ENCODE data around the gene ENTPD1. TPM values are rescaled to one million over a fixed set of nuclear protein-coding genes. Genes with fewer than 3 reads are reported as not detected.

The ENTPD1 gene
- total RNA-seq, 1 donor from 2014 or later: 37.1 TPM

DNA sequence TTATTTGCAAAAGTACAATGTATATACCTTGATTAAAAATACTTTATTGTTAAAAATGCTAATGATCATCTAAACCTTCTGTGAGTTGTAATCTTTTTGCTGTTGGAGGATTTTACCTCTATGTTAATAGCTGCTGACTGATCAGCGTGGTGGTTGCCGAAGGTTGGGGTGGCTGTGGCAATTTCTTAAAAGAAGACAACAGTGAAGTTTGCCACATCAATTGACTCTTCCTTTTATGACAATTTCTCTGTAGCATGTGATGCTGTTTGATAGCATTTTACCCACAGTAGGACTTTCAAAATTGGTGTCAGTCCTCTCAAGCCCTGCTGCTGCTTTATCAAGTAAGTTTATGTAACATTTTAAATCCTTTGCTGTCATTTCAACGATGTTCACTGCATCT, 16.9 kb upstream of the ENTPD1 start:
- Mint-ChIP-seq H3K36me3 (ENCODE audit: low read depth) (peaks cover 6% of the 10 kb centered on the region), H3K27me3 (ENCODE audit: low read depth) (peaks cover 6% of the 10 kb centered on the region), H3K27ac (peak overlapping the region; percentile 13), H3K4me3 (ENCODE audit: low read depth) (no peak overlapping the region), H3K9me3 (peaks cover 7% of the 10 kb centered on the region), H3K4me1 (ENCODE audit: low read depth) (peaks cover 31% of the 10 kb centered on the region)
- no peak for DNase-seq (ENCODE audit: low spot score)
- intact Hi-C loops (cut with micrococcal nuclease): no loop called here

DNA sequence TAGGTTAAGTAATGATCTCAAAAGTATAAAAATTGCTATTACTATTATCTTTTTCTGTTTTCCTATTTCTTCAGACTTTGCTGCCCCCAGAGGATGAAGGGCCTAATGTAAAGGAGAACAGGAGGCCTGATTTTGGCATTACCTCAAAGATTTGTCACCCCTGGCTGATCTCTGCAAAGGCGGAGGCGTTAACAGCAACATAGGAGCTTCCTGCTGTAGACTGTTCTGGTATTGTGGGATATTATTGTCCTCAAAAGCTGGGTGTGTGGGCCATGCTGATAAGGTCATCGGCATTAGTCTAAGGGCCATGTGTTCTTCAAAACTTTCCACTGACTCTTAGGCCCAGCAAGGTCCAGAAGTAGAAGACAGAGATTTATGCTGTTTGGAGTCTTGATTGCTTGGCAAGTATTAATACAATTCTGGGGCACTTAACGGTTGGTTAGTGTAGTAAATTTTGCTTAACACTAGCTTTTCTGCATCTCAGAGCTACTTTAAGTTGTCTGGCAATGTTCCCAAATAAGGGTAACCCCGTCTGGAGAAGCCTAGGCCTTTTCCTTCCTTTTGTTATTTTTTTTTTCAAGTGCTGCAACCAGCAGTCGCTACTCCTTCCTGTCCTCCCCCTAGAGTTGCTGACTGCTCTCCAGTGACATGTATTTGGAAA, 14.0 kb upstream of the ENTPD1 start:
- no peak for DNase-seq (ENCODE audit: low spot score)
- Mint-ChIP-seq H3K36me3 (ENCODE audit: low read depth) (peaks cover 9% of the 10 kb centered on the region), H3K4me1 (ENCODE audit: low read depth) (peaks cover 31% of the 10 kb centered on the region), H3K27ac (peak overlapping the region; percentile 19), H3K9me3 (peaks cover 11% of the 10 kb centered on the region), H3K27me3 (ENCODE audit: low read depth) (peaks cover 3% of the 10 kb centered on the region), H3K4me3 (ENCODE audit: low read depth) (no peak overlapping the region)
- intact Hi-C loops (cut with micrococcal nuclease): no loop called here

- Mint-ChIP-seq H3K27ac (peak overlapping the region; percentile 19), H3K36me3 (ENCODE audit: low read depth) (peaks cover 9% of the 10 kb centered on the region), H3K9me3 (peaks cover 11% of the 10 kb centered on the region), H3K4me3 (ENCODE audit: low read depth) (no peak overlapping the region), H3K4me1 (ENCODE audit: low read depth) (peaks cover 31% of the 10 kb centered on the region), H3K27me3 (ENCODE audit: low read depth) (peaks cover 3% of the 10 kb centered on the region)
- DNase-seq (ENCODE audit: low spot score): no peak
- intact Hi-C loops (cut with micrococcal nuclease): no loop called here
Measured at GRCh38 chr10:95742485-95742884, 13.5 kb upstream of the ENTPD1 start.

GRCh38 chr10:95742962-95743535, 12.9 kb upstream of the ENTPD1 start:
- Mint-ChIP-seq H3K27ac (no peak overlapping the region), H3K36me3 (ENCODE audit: low read depth) (peaks cover 9% of the 10 kb centered on the region), H3K4me3 (ENCODE audit: low read depth) (no peak overlapping the region), H3K4me1 (ENCODE audit: low read depth) (peaks cover 31% of the 10 kb centered on the region), H3K9me3 (peaks cover 11% of the 10 kb centered on the region), H3K27me3 (ENCODE audit: low read depth) (peaks cover 3% of the 10 kb centered on the region)
- intact Hi-C loops (cut with micrococcal nuclease): no loop called here
- DNase-seq (ENCODE audit: low spot score): no peak

DNA sequence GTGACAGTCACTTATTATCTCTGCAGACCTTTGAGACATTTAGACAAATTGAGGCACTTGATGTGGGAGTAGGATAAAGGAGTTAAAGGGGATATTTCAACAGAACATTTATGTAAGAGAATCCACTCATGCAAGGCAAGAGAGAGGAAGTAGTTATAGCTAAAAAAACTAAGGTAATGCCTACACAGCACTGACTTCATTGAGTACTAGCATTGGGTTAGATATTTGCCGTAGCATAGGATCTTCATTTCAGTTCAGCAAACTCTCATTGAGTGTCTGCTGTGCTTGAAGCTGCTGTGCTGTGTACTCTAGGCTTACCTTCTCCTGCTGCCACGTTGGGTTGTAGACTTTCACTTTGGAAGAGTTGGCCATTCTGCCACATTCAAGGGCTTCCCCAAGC, 10.5 kb upstream of the ENTPD1 start:
- no peak for DNase-seq (ENCODE audit: low spot score)
- Mint-ChIP-seq H3K4me1 (ENCODE audit: low read depth) (peaks cover 14% of the 10 kb centered on the region), H3K9me3 (peaks cover 11% of the 10 kb centered on the region), H3K27ac (no peak overlapping the region), H3K4me3 (ENCODE audit: low read depth) (no peak overlapping the region), H3K27me3 (ENCODE audit: low read depth) (no peaks in the 10 kb centered on the region), H3K36me3 (ENCODE audit: low read depth) (peaks cover 9% of the 10 kb centered on the region)
- intact Hi-C loops (cut with micrococcal nuclease): no loop called here

DNA sequence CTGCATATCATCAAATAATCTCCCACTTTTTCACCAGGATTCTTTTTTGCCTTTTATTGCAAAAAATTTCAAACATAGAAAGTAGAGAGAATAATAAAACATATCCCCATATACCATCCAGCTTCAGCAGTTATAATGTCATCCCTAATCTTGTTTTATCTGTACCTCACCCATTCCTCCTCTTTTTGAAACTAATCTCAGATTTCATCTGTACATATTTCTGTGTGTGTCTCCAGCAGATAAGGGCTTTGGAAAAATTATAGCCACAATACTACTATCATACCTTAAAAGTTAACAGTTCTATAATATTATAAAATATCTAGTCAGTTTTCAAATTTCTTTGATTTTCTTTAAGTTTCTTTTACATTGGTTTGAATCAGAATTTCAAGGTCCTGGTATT, 7.6 kb upstream of the ENTPD1 start:
- intact Hi-C loops (cut with micrococcal nuclease): no loop called here
- no peak for DNase-seq (ENCODE audit: low spot score)
- Mint-ChIP-seq H3K4me1 (ENCODE audit: low read depth) (no peaks in the 10 kb centered on the region), H3K9me3 (peaks cover 16% of the 10 kb centered on the region), H3K27me3 (ENCODE audit: low read depth) (no peaks in the 10 kb centered on the region), H3K27ac (no peak overlapping the region), H3K4me3 (ENCODE audit: low read depth) (no peak overlapping the region), H3K36me3 (ENCODE audit: low read depth) (peaks cover 13% of the 10 kb centered on the region)

DNA sequence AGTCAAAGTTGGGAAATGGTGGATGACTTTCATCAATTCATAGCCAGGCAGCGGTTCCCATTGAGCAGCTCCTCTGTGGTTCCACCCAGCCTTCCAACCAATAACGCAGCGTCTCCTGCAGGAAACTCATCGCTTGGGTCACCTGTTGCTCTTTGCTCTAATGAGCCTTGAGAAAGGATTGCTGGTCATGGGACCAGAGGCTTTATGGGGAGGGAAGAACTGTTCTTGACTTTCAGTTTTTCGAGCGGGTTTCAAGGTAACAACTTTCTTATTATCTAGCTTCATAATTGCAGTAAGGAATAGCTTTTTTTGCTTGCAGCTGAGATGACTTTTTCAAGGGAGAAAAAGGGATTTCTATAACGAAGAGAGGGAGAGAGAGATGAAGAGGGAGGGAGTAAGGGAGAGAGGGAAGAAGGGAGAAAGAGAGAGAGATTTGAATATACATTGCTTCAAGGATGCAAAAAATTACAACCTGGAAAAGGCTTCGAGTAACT, 405 bp upstream of the ENTPD1 start:
- peak overlapping the region; percentile 83 for H3K4me3 Mint-ChIP-seq (ENCODE audit: low read depth)
- no peak for DNase-seq (ENCODE audit: low spot score)
- peaks cover 12% of the 10 kb centered on the region for H3K27me3 Mint-ChIP-seq (ENCODE audit: low read depth)
- intact Hi-C loops (cut with micrococcal nuclease): no loop called here
- peak overlapping the region; percentile 76 for H3K27ac Mint-ChIP-seq
- peaks cover 13% of the 10 kb centered on the region for H3K36me3 Mint-ChIP-seq (ENCODE audit: low read depth)
- H3K4me1 Mint-ChIP-seq (ENCODE audit: low read depth): peaks cover 43% of the 10 kb centered on the region
- peaks cover 8% of the 10 kb centered on the region for H3K9me3 Mint-ChIP-seq

- H3K27ac Mint-ChIP-seq: peak overlapping the region; percentile 79
- intact Hi-C loops (cut with micrococcal nuclease): no loop called here
- peaks cover 3% of the 10 kb centered on the region for H3K9me3 Mint-ChIP-seq
- peak overlapping the region; percentile 83 for H3K4me3 Mint-ChIP-seq (ENCODE audit: low read depth)
- peaks cover 12% of the 10 kb centered on the region for H3K27me3 Mint-ChIP-seq (ENCODE audit: low read depth)
- no peak for DNase-seq (ENCODE audit: low spot score)
- H3K36me3 Mint-ChIP-seq (ENCODE audit: low read depth): peaks cover 11% of the 10 kb centered on the region
- peaks cover 48% of the 10 kb centered on the region for H3K4me1 Mint-ChIP-seq (ENCODE audit: low read depth)
Measured at GRCh38 chr10:95756809-95757684, 1.1 kb downstream of the ENTPD1 start.

GRCh38 chr10:95758351-95759025, 2.5 kb downstream of the ENTPD1 start:
- Mint-ChIP-seq H3K4me1 (ENCODE audit: low read depth) (peaks cover 49% of the 10 kb centered on the region), H3K27me3 (ENCODE audit: low read depth) (peaks cover 12% of the 10 kb centered on the region), H3K36me3 (ENCODE audit: low read depth) (peaks cover 13% of the 10 kb centered on the region), H3K4me3 (ENCODE audit: low read depth) (peak overlapping the region; percentile 54), H3K9me3 (peaks cover 3% of the 10 kb centered on the region), H3K27ac (peak overlapping the region; percentile 82)
- intact Hi-C loops (cut with micrococcal nuclease): loop anchor here (1.0 kb wide), 7 partner anchors 32 to 205 kb away; no protein-coding TSS in a partner anchor
- no peak for DNase-seq (ENCODE audit: low spot score)

GRCh38 chr10:95759233-95759826, 3.4 kb downstream of the ENTPD1 start:
- H3K36me3 Mint-ChIP-seq (ENCODE audit: low read depth): peaks cover 18% of the 10 kb centered on the region
- no peak for DNase-seq (ENCODE audit: low spot score)
- H3K9me3 Mint-ChIP-seq: peaks cover 7% of the 10 kb centered on the region
- intact Hi-C loops (cut with micrococcal nuclease): no loop called here
- H3K4me1 Mint-ChIP-seq (ENCODE audit: low read depth): peaks cover 48% of the 10 kb centered on the region
- peak overlapping the region; percentile 82 for H3K27ac Mint-ChIP-seq
- peak overlapping the region; percentile 10 for H3K4me3 Mint-ChIP-seq (ENCODE audit: low read depth)
- H3K27me3 Mint-ChIP-seq (ENCODE audit: low read depth): peaks cover 11% of the 10 kb centered on the region

DNA sequence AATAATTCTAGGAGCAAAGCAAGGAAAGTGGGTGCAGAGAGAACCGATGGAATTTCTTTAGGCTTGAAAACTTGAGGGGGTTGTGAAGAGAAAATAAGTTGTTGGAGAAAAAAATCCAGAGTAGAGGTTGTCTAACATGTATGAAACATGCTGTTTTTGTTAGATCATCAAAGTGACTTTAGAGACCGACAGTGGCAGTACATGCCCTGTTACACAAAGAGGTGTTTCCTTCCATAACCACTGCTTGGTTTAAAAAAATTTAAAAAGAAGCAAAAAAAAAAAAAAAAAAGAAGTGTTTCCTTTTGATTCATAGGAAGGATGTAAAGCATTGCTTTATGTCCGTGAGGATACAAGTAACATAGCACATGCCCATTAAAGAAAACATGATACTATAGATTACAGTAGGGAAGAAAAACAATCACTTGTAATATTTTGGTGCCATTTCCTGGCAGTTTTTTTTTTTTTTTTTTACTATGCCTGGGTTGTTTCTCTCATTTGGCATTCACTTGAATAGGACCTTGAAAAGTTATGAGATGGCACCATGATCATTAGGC, 6.1 kb downstream of the ENTPD1 start:
- Mint-ChIP-seq H3K9me3 (peaks cover 16% of the 10 kb centered on the region), H3K27ac (peak overlapping the region; percentile 78), H3K4me3 (ENCODE audit: low read depth) (peak overlapping the region; percentile 6), H3K36me3 (ENCODE audit: low read depth) (peaks cover 31% of the 10 kb centered on the region), H3K4me1 (ENCODE audit: low read depth) (peaks cover 32% of the 10 kb centered on the region), H3K27me3 (ENCODE audit: low read depth) (peaks cover 4% of the 10 kb centered on the region)
- DNase-seq (ENCODE audit: low spot score): no peak
- intact Hi-C loops (cut with micrococcal nuclease): no loop called here
